ENCODE data around the gene PHKB. TPM values are rescaled to one million over a fixed set of nuclear protein-coding genes. Genes with fewer than 3 reads are reported as not detected.
"Not testable (repeated sequence)": the region's sequence is repeated elsewhere in the genome, so short reads cannot be mapped to it uniquely, and the experiment has no call there.

The PHKB gene
- total and polyA plus RNA-seq, 2 donors (not counting 1 experiment from before 2014, with no cell fraction given) = 50.4 to 223 TPM

DNA sequence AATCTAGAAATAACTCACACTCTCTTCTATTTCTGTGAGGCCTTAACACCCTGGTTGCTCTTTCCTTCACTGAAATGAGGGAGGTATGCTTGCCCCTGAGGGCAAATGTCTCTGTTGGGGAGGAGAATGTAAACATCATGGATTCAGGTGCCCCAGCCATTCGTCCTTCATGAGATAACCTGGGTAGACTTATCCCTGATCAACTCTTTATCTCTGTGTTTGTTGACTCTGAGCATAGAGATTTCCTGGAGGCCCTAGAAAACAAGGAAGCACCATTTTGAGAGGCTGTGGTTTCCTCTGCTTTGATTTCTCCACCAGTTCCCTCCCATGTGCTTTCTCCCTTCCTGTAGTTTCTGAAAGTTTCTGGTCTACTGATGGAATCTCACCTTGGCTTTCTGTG lies 77.3 kb downstream of the PHKB start:
- Histone ChIP-seq H3K79me2 (ENCODE audit: control insufficient read depth, insufficient read depth, low read length) (peaks cover 18% of the 10 kb centered on the region), H4K20me1 (ENCODE audit: control insufficient read depth, insufficient read depth, low read length, poor library complexity, severe bottlenecking) (no peaks in the 10 kb centered on the region), H2AFZ (ENCODE audit: insufficient read depth, low read depth, low read length, poor library complexity, severe bottlenecking) (no peak overlapping the region), H3K9ac (ENCODE audit: low read length) (no peak overlapping the region), H3K4me2 (replicated peaks; ENCODE audit: low read depth, low read length, poor library complexity, severe bottlenecking) (no peak overlapping the region), H3K4me1 (ENCODE audit: control insufficient read depth in 2 of 2, insufficient read depth in 2 of 2, low read length in 2 of 2) (no peaks in the 10 kb centered on the region), H3K27me3 (replicated peaks in 1 of 4; ENCODE audit: control extremely low read depth in 1 of 4, control insufficient read depth in 3 of 4, insufficient read depth in 4 of 4, low read length in 3 of 4) (no peaks in the 10 kb centered on the region), H3K36me3 (replicated peaks in 1 of 2; ENCODE audit: control extremely low read depth in 1 of 2, control insufficient read depth in 1 of 2, extremely low read depth in 1 of 2, insufficient read depth in 2 of 2, low read length in 1 of 2) (peaks cover 3 to 28% of the 10 kb centered on the region in 2 experiments), H3K27ac (ENCODE audit: low read length in 2 of 2) (no peak overlapping the region), H3K4me3 (ENCODE audit: control extremely low read depth in 1 of 5, extremely low read depth in 1 of 5, insufficient read depth in 1 of 5, low read depth in 2 of 5, low read length in 4 of 5) (no peak overlapping the region), H3K9me3 (ENCODE audit: control extremely low read depth in 1 of 3, control insufficient read depth in 2 of 3, insufficient read depth in 1 of 3, low read length in 2 of 3) (peaks cover 1 to 21% (median 12%) of the 10 kb centered on the region in 3 donors)
- Mint-ChIP-seq H3K27ac (peak overlapping the region; percentile 64), H3K9me3 (ENCODE audit: insufficient read depth) (peaks cover 5% of the 10 kb centered on the region), H3K4me3 (no peak overlapping the region), H3K27me3 (no peaks in the 10 kb centered on the region), H3K4me1 (peaks cover 2% of the 10 kb centered on the region)
- intact Hi-C loops (cut with micrococcal nuclease) = no loop called here
- no peak for ATAC-seq (ENCODE audit: low read depth)
- no CpG with 5 or more reads among the region's 1 CpG for WGBS (ENCODE audit: insufficient coverage)
- POLR2A ChIA-PET = no interaction called here
- CTCF ChIA-PET = no interaction called here
- DNase-seq = no peak
- TF ChIP-seq, protein P1, sequence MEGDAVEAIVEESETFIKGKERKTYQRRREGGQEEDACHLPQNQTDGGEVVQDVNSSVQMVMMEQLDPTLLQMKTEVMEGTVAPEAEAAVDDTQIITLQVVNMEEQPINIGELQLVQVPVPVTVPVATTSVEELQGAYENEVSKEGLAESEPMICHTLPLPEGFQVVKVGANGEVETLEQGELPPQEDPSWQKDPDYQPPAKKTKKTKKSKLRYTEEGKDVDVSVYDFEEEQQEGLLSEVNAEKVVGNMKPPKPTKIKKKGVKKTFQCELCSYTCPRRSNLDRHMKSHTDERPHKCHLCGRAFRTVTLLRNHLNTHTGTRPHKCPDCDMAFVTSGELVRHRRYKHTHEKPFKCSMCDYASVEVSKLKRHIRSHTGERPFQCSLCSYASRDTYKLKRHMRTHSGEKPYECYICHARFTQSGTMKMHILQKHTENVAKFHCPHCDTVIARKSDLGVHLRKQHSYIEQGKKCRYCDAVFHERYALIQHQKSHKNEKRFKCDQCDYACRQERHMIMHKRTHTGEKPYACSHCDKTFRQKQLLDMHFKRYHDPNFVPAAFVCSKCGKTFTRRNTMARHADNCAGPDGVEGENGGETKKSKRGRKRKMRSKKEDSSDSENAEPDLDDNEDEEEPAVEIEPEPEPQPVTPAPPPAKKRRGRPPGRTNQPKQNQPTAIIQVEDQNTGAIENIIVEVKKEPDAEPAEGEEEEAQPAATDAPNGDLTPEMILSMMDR (IDR thresholded peaks at IDR 0.05) = no peak
- TF ChIP-seq EZH2 (IDR thresholded peaks at IDR 0.05; ENCODE audit: borderline replicate concordance, insufficient read depth, low read depth, low read length, poor library complexity, severe bottlenecking) = no peak

GRCh38 chr16:47539707-47540670 lies 78.9 kb downstream of the PHKB start:
- Histone ChIP-seq H3K9me3 (ENCODE audit: control extremely low read depth in 1 of 3, control insufficient read depth in 2 of 3, insufficient read depth in 1 of 3, low read length in 2 of 3) (peaks cover 3 to 15% (median 12%) of the 10 kb centered on the region in 3 donors), H3K79me2 (ENCODE audit: control insufficient read depth, insufficient read depth, low read length) (peaks cover 19% of the 10 kb centered on the region), H3K36me3 (replicated peaks in 1 of 2; ENCODE audit: control extremely low read depth in 1 of 2, control insufficient read depth in 1 of 2, extremely low read depth in 1 of 2, insufficient read depth in 2 of 2, low read length in 1 of 2) (peaks cover 3 to 25% of the 10 kb centered on the region in 2 experiments)
- H3K27me3 Mint-ChIP-seq; H3K27ac Mint-ChIP-seq; DNase-seq; ATAC-seq (ENCODE audit: low read depth); H3K4me3 Mint-ChIP-seq; H3K27me3 ChIP-seq (replicated peaks in 1 of 4; ENCODE audit: control extremely low read depth in 1 of 4, control insufficient read depth in 3 of 4, insufficient read depth in 4 of 4, low read length in 3 of 4); H3K27ac ChIP-seq (ENCODE audit: low read length in 2 of 2); H2AFZ ChIP-seq (ENCODE audit: insufficient read depth, low read depth, low read length, poor library complexity, severe bottlenecking); H3K4me1 Mint-ChIP-seq; H3K4me3 ChIP-seq (ENCODE audit: control extremely low read depth in 1 of 5, extremely low read depth in 1 of 5, insufficient read depth in 1 of 5, low read depth in 2 of 5, low read length in 4 of 5); H3K9ac ChIP-seq (ENCODE audit: low read length); H4K20me1 ChIP-seq (ENCODE audit: control insufficient read depth, insufficient read depth, low read length, poor library complexity, severe bottlenecking); H3K4me1 ChIP-seq (ENCODE audit: control insufficient read depth in 2 of 2, insufficient read depth in 2 of 2, low read length in 2 of 2); intact Hi-C loops (cut with micrococcal nuclease); H3K4me2 ChIP-seq (replicated peaks; ENCODE audit: low read depth, low read length, poor library complexity, severe bottlenecking); POLR2A ChIA-PET: not testable (repeated sequence)
- H3K9me3 Mint-ChIP-seq (ENCODE audit: insufficient read depth) = peaks cover 12% of the 10 kb centered on the region
- CTCF ChIA-PET = interaction anchor here (0.6 kb wide), 1 partner anchor 169 kb away, joined by 3 read pairs; no protein-coding TSS in a partner anchor
- 100% methylated on average over 2 of the region's 13 CpGs for WGBS (ENCODE audit: insufficient coverage)

GRCh38 chr16:47541135-47541534 lies 80.0 kb downstream of the PHKB start:
- H3K9me3 Mint-ChIP-seq (ENCODE audit: insufficient read depth) = peaks cover 17% of the 10 kb centered on the region
- ATAC-seq (ENCODE audit: low read depth); H3K27ac ChIP-seq (ENCODE audit: low read length in 2 of 2); H3K4me3 Mint-ChIP-seq; H4K20me1 ChIP-seq (ENCODE audit: control insufficient read depth, insufficient read depth, low read length, poor library complexity, severe bottlenecking); H3K27ac Mint-ChIP-seq; intact Hi-C loops (cut with micrococcal nuclease); H2AFZ ChIP-seq (ENCODE audit: insufficient read depth, low read depth, low read length, poor library complexity, severe bottlenecking); H3K27me3 ChIP-seq (replicated peaks in 1 of 4; ENCODE audit: control extremely low read depth in 1 of 4, control insufficient read depth in 3 of 4, insufficient read depth in 4 of 4, low read length in 3 of 4); H3K9ac ChIP-seq (ENCODE audit: low read length); POLR2A ChIA-PET; H3K4me1 Mint-ChIP-seq; DNase-seq; H3K4me2 ChIP-seq (replicated peaks; ENCODE audit: low read depth, low read length, poor library complexity, severe bottlenecking); CTCF ChIA-PET; H3K4me1 ChIP-seq (ENCODE audit: control insufficient read depth in 2 of 2, insufficient read depth in 2 of 2, low read length in 2 of 2); H3K4me3 ChIP-seq (ENCODE audit: control extremely low read depth in 1 of 5, extremely low read depth in 1 of 5, insufficient read depth in 1 of 5, low read depth in 2 of 5, low read length in 4 of 5); H3K27me3 Mint-ChIP-seq: not testable (repeated sequence)
- H3K9me3 ChIP-seq (ENCODE audit: control extremely low read depth in 1 of 3, control insufficient read depth in 2 of 3, insufficient read depth in 1 of 3, low read length in 2 of 3) = peaks cover 3 to 16% (median 12%) of the 10 kb centered on the region in 3 donors
- peaks cover 1 to 24% of the 10 kb centered on the region in 2 experiments for H3K36me3 ChIP-seq (replicated peaks in 1 of 2; ENCODE audit: control extremely low read depth in 1 of 2, control insufficient read depth in 1 of 2, extremely low read depth in 1 of 2, insufficient read depth in 2 of 2, low read length in 1 of 2)
- peaks cover 19% of the 10 kb centered on the region for H3K79me2 ChIP-seq (ENCODE audit: control insufficient read depth, insufficient read depth, low read length)
- WGBS (ENCODE audit: insufficient coverage) = no CpG with 5 or more reads among the region's 3 CpGs

Data from B cell (primary cell).